Neural cell (in vitro differentiated cells): ENCODE results near the gene WDR83. TPM values are rescaled to one million over a fixed set of nuclear protein-coding genes. Genes with fewer than 3 reads are reported as not detected.

Experiments used
- H2AFZ ChIP-seq: fragments of 200-600, 300-800 bp; sonication (generic), shearing (Covaris generic); 2 replicates; pipeline ENCODE4 v1.6.0; 2014; ENCODE audit warnings: low read depth, mild to moderate bottlenecking, antibody characterized with exemption, low read length, moderate library complexity
- H3F3A ChIP-seq: fragments of 200-600 bp; shearing (Covaris generic); 2 replicates; pipeline ENCODE4 v1.6.1; 2016; ENCODE audit warnings: mild to moderate bottlenecking, moderate library complexity, mixed read lengths, antibody characterized with exemption, low read length; ENCODE audit not compliant: insufficient read depth, poor library complexity, severe bottlenecking
- H3K27ac ChIP-seq: fragments of 200-600, 300-800 bp; sonication (generic), shearing (Covaris generic); 2 replicates; pipeline ENCODE4 v1.5.1; 2014; ENCODE audit warnings: mild to moderate bottlenecking, low read length, moderate library complexity
- H3K27me3 ChIP-seq: fragments of 300-800, 200-600 bp; sonication (generic), shearing (Covaris generic); 2 replicates; pipeline ENCODE4 v1.6.0; 2014; ENCODE audit warnings: mild to moderate bottlenecking, low read depth, low read length, moderate library complexity; ENCODE audit not compliant: insufficient read depth
- H3K36me3 ChIP-seq: fragments of 300-800, 200-600 bp; sonication (generic), shearing (Covaris generic); 2 replicates; pipeline ENCODE4 v1.5.1; 2014; ENCODE audit warnings: mild to moderate bottlenecking, antibody characterized with exemption, low read length, moderate library complexity; ENCODE audit not compliant: insufficient read depth
- H3K4me2 ChIP-seq: fragments of 300-800, 200-600 bp; sonication (generic), shearing (Covaris generic); 2 replicates; pipeline ENCODE4 v1.6.0; 2014; ENCODE audit warnings: mild to moderate bottlenecking, low read length
- H3K4me3 ChIP-seq: fragments of 300-800, 200-600 bp; sonication (generic), shearing (Covaris generic); 2 replicates; pipeline ENCODE4 v1.5.1; 2014; ENCODE audit warnings: mild to moderate bottlenecking, low read length, moderate library complexity
- H3K79me2 ChIP-seq: fragments of 200-600 bp; shearing (Covaris generic); replicated peaks from 2 replicates; pipeline ENCODE4 v1.6.0; 2014; ENCODE audit warnings: mild to moderate bottlenecking, low read length, moderate library complexity; ENCODE audit not compliant: insufficient read depth
- H3K9ac ChIP-seq: fragments of 300-800, 200-600 bp; sonication (generic), shearing (Covaris generic); 2 replicates; pipeline ENCODE4 v1.6.1; 2016; ENCODE audit warnings: mild to moderate bottlenecking, low read length, mixed read lengths
- H3K9me2 ChIP-seq: fragments of 200-600 bp; shearing (Covaris generic); 2 replicates; pipeline ENCODE4 v1.6.1; 2016; ENCODE audit warnings: mild to moderate bottlenecking, low read length, mixed read lengths; ENCODE audit not compliant: insufficient read depth
- H3K9me3 ChIP-seq: fragments of 200-600, 300-800 bp; sonication (generic), shearing (Covaris generic); 2 replicates; pipeline ENCODE4 v1.6.1; 2016; ENCODE audit warnings: mild to moderate bottlenecking, mixed run types, low read length, moderate library complexity, mixed read lengths
- H4K20me1 ChIP-seq: fragments of 200-600 bp; shearing (Covaris generic); 2 replicates; pipeline ENCODE4 v1.6.1; 2016; ENCODE audit warnings: mild to moderate bottlenecking, mixed run types; ENCODE audit not compliant: insufficient read depth
- CTCF ChIP-seq: fragments of 450-650 bp; IDR thresholded peaks from 2 replicates; pipeline ENCODE4 v1.5.1; 2014; ENCODE audit warnings: antibody characterized with exemption, mild to moderate bottlenecking, moderate library complexity; ENCODE audit not compliant: poor library complexity, severe bottlenecking
- EP300 ChIP-seq: fragments of 450-650 bp; conservative IDR thresholded peaks from 2 replicates; pipeline ENCODE4 v1.6.1; 2014; ENCODE audit warnings: antibody characterized with exemption, mild to moderate bottlenecking, moderate library complexity; ENCODE audit not compliant: poor library complexity, severe bottlenecking
- EZH2 ChIP-seq: fragments of 200-600, 300-800 bp; shearing (Covaris generic), sonication (generic); IDR thresholded peaks from 2 replicates; pipeline ENCODE4 v1.6.1; 2014; ENCODE audit warnings: antibody characterized with exemption, low read length, borderline replicate concordance, mild to moderate bottlenecking; ENCODE audit not compliant: insufficient read depth, poor library complexity, severe bottlenecking
- MXI1 ChIP-seq: fragments of 450-650 bp; conservative IDR thresholded peaks from 2 replicates; pipeline ENCODE4 v1.6.1; 2014; ENCODE audit warnings: antibody characterized with exemption, mild to moderate bottlenecking; ENCODE audit not compliant: poor library complexity, severe bottlenecking
- POLR2AphosphoS5 ChIP-seq: IDR thresholded peaks from 2 replicates; pipeline ENCODE4 v1.6.1; 2012
- RAD21 ChIP-seq: fragments of 450-650 bp; conservative IDR thresholded peaks from 2 replicates; pipeline ENCODE4 v1.6.1; 2014; ENCODE audit warnings: antibody characterized with exemption, mild to moderate bottlenecking, moderate library complexity
- SMC3 ChIP-seq: fragments of 450-650 bp; conservative IDR thresholded peaks from 2 replicates; pipeline ENCODE4 v1.6.1; 2014; ENCODE audit warnings: antibody characterized with exemption, mild to moderate bottlenecking, moderate library complexity; ENCODE audit not compliant: poor library complexity
- TAF1 ChIP-seq: IDR thresholded peaks from 2 replicates; pipeline ENCODE4 v1.6.1; 2012; ENCODE audit warnings: low read depth
- polyA plus RNA-seq: library from polyadenylated mRNA; depleted of rRNA; stranded (reverse); fragments of >200 nt; gene quantifications from 2 replicates; pipeline ENCODE4 v1.2.3, GENCODE V29; 2014
- TF ChIP-seq, protein P1 (sequence below): IDR thresholded peaks from 2 replicates; pipeline ENCODE4 v1.6.1; 2012; ENCODE audit warnings: borderline replicate concordance

The WDR83 gene
- polyA plus RNA-seq, 1 donor from 2014 or later: 45.3 TPM

DNA sequence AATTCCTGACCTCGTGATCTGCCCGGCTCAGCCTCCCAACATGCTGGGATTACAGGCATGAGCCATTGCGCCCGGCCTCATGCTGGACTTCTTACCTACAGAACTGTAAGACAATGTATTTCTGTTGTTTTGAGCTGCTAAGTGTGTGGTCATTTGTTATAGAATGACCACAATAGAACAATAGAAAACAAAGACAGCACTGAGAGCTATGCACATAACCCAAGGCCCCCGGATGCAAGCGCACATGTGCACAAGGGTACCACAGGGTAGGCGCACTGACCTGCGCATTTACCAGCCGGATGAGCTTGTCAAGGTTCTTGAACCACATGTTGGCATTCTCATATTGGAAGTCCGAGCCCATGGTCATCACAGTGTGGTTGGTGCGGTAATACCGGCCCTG, 5.6 kb upstream of the WDR83 start:
- no peaks in the 10 kb centered on the region for H3K9me2 ChIP-seq
- H3F3A ChIP-seq: no peaks in the 10 kb centered on the region
- H3K4me2 ChIP-seq: no peak overlapping the region
- no peak overlapping the region for H3K4me3 ChIP-seq
- TF ChIP-seq EZH2: no peak
- no peak for TF ChIP-seq SMC3
- no peak for TF ChIP-seq RAD21
- no peak for TF ChIP-seq POLR2AphosphoS5
- TF ChIP-seq TAF1: no peak
- TF ChIP-seq, protein P1, sequence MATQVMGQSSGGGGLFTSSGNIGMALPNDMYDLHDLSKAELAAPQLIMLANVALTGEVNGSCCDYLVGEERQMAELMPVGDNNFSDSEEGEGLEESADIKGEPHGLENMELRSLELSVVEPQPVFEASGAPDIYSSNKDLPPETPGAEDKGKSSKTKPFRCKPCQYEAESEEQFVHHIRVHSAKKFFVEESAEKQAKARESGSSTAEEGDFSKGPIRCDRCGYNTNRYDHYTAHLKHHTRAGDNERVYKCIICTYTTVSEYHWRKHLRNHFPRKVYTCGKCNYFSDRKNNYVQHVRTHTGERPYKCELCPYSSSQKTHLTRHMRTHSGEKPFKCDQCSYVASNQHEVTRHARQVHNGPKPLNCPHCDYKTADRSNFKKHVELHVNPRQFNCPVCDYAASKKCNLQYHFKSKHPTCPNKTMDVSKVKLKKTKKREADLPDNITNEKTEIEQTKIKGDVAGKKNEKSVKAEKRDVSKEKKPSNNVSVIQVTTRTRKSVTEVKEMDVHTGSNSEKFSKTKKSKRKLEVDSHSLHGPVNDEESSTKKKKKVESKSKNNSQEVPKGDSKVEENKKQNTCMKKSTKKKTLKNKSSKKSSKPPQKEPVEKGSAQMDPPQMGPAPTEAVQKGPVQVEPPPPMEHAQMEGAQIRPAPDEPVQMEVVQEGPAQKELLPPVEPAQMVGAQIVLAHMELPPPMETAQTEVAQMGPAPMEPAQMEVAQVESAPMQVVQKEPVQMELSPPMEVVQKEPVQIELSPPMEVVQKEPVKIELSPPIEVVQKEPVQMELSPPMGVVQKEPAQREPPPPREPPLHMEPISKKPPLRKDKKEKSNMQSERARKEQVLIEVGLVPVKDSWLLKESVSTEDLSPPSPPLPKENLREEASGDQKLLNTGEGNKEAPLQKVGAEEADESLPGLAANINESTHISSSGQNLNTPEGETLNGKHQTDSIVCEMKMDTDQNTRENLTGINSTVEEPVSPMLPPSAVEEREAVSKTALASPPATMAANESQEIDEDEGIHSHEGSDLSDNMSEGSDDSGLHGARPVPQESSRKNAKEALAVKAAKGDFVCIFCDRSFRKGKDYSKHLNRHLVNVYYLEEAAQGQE: no peak
- no peak for TF ChIP-seq CTCF
- no peak for TF ChIP-seq EP300
- no peak for TF ChIP-seq MXI1
- no peaks in the 10 kb centered on the region for H3K36me3 ChIP-seq
- H2AFZ ChIP-seq: no peak overlapping the region
- no peaks in the 10 kb centered on the region for H3K27me3 ChIP-seq
- H3K9me3 ChIP-seq: no peaks in the 10 kb centered on the region
- no peak overlapping the region for H3K9ac ChIP-seq
- H4K20me1 ChIP-seq: no peaks in the 10 kb centered on the region
- peaks cover 6% of the 10 kb centered on the region for H3K79me2 ChIP-seq
- H3K27ac ChIP-seq: no peak overlapping the region

DNA sequence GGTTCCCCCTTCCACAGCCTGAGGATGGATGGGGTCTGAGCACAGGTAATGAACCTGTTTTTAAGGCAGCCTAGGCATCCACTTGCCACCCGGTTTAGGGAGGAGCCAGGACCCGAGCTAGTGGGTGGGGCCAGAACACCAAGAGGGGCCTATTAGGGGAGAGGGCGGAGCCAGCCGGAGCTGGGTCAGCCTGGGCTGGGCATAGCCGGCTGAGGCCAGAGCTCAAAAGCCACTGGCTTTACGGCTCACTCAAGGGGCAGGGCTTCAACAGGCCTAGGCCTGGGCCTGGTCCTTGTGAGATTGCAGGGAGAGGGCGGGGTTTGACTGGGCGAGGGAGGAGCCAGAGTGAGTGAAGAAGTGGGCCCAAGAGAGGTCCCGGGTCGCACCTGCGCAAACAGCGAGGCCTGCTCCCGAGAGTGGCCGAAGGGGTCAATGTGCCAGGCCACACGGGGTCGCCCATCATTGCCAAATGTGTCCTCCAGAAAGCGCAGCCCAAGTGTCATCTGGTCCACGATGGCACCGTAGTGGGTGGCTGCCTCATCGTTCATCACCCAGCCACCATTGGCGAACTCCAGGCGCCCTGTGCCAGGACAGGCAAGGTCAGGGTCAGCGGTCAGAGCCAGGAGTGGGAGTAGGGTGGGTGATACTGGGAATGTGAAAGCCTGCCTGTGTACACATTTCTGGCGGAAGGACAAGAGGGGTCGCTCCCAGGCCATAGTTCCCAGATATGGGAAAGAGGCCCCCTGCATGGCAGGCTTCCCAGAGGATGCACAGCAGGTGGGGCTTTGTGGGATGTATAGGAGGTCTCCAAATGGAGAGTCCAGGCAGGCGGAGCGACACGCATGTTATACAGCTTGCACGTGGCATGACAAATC, 2.0 kb upstream of the WDR83 start:
- Histone ChIP-seq H4K20me1 (no peaks in the 10 kb centered on the region), H2AFZ (no peak overlapping the region), H3K9me2 (no peaks in the 10 kb centered on the region), H3K79me2 (peaks cover 29% of the 10 kb centered on the region), H3K9ac (no peak overlapping the region), H3F3A (no peaks in the 10 kb centered on the region), H3K36me3 (no peaks in the 10 kb centered on the region), H3K4me2 (no peak overlapping the region), H3K27me3 (no peaks in the 10 kb centered on the region), H3K4me3 (no peak overlapping the region), H3K9me3 (no peaks in the 10 kb centered on the region), H3K27ac (no peak overlapping the region)
- TF ChIP-seq, protein P1: no peak
- TF ChIP-seq EP300 (no peak), POLR2AphosphoS5 (no peak), SMC3 (no peak), MXI1 (no peak), RAD21 (no peak), CTCF (no peak), EZH2 (no peak), TAF1 (no peak)
